K562 (cell line): ENCODE measurements around the gene SAP25. TPM values are rescaled to one million over a fixed set of nuclear protein-coding genes. Genes with fewer than 3 reads are reported as not detected.

Experiments
- EWSR1 ChIP-seq: fragments of 450-650 bp; IDR thresholded peaks from 2 replicates; pipeline ENCODE4 v1.6.1; 2018; ENCODE audit warnings: borderline replicate concordance, mild to moderate bottlenecking, low read depth, moderate library complexity; ENCODE audit not compliant: partially characterized antibody
- FOXA3 ChIP-seq, 2 experiments: fragments of 450-650 bp in 1 of 2; sonication (generic) in 1 of 2; formaldehyde crosslinking; IDR thresholded peaks in 1 of 2; conservative IDR thresholded peaks in 1 of 2; 2 replicates each; pipeline versions ENCODE4 v1.4.0 to v1.8.0; 2020 to 2022; ENCODE audit warnings: mild to moderate bottlenecking in 2 of 2, missing genetic modification reagents in 1 of 2
- L3MBTL2 ChIP-seq: fragments of 450-650 bp; IDR thresholded peaks from 2 replicates; pipeline ENCODE4 v1.6.1; 2016; ENCODE audit warnings: mild to moderate bottlenecking, moderate library complexity
- MCM3 ChIP-seq: fragments of 450-650 bp; IDR thresholded peaks from 2 replicates; pipeline ENCODE4 v1.6.1; 2016
- POLR2A ChIP-seq: fragments of 450-650 bp; conservative IDR thresholded peaks from 2 replicates; pipeline ENCODE4 v1.6.1; 2016
- SAP30 ChIP-seq: fragments of 200-600 bp; sonication (generic); IDR thresholded peaks from 2 replicates; pipeline ENCODE4 v1.6.1; 2012; ENCODE audit warnings: borderline replicate concordance, low read depth, mild to moderate bottlenecking, moderate library complexity, low read length, control low read depth, inconsistent platforms; ENCODE audit not compliant: insufficient read depth, poor library complexity, severe bottlenecking
- SIN3A ChIP-seq, 2 experiments: fragments of 150-350 bp in 1 of 2; IDR thresholded peaks; 2 replicates each; pipeline ENCODE4 v1.6.1; 2011 to 2016; ENCODE audit warnings: borderline replicate concordance in 2 of 2, low read depth in 2 of 2, low read length in 2 of 2, mild to moderate bottlenecking in 2 of 2, moderate library complexity in 2 of 2; ENCODE audit not compliant: control insufficient read depth in 1 of 2
- TRIM24 ChIP-seq, 2 experiments: fragments of 450-650 bp; IDR thresholded peaks; 2 replicates each; pipeline ENCODE4 v1.6.1; 2016
- ZBTB17 ChIP-seq: fragments of 450-650 bp; formaldehyde crosslinking; IDR thresholded peaks from 2 replicates; pipeline ENCODE4 v1.4.0; 2020; ENCODE audit warnings: mild to moderate bottlenecking
- polyA plus RNA-seq, 8 experiments: library from polyadenylated mRNA; depleted of rRNA in 4 of 8; stranded (reverse) in 5 of 8; unstranded in 3 of 8; fragments of >200 nt; fragmentation: Nextera tagmentation in 2 of 8; fragmentation: Illumina TruSeq in 1 of 8; extraction: Ambion mirVana in 2 of 8; extraction: Trizol in 1 of 8; gene quantifications; 2 replicates each; pipeline versions ENCODE4 v1.2.1 to v1.2.3, GENCODE V29; 2011 to 2014; ENCODE audit warnings: inconsistent platforms in 1 of 8, missing spikeins in 1 of 8
- total RNA-seq, 7 experiments: library from RNA; depleted of rRNA in 6 of 7; stranded (reverse); fragments of >200 nt in 6 of 7; fragmentation: Illumina TruSeq in 2 of 7; extraction: Trizol in 2 of 7; gene quantifications; 2 replicates each; pipeline versions ENCODE4 v1.2.1 to v1.2.3, GENCODE V29; 2011 to 2021; ENCODE audit warnings: low replicate concordance in 1 of 7
- TF ChIP-seq, protein P1 (sequence below), 2 experiments: fragments of 450-650 bp; IDR thresholded peaks; 2 replicates each; pipeline ENCODE4 v1.6.1; 2016
- TF ChIP-seq, protein P2 (sequence below): fragments of 200-800 bp; sonication (Bioruptor generic); IDR thresholded peaks from 2 replicates; pipeline ENCODE4 v1.6.1; 2017; ENCODE audit warnings: missing genetic modification characterization, missing compliant biosample characterization
- TF ChIP-seq, protein P3 (sequence below): sonication (generic); formaldehyde crosslinking; IDR thresholded peaks from 2 replicates; pipeline ENCODE4 v1.8.0; 2022; ENCODE audit warnings: missing genetic modification reagents, mild to moderate bottlenecking, borderline replicate concordance
- TF ChIP-seq, protein P4 (sequence below): sonication (generic); formaldehyde crosslinking; IDR thresholded peaks from 2 replicates; pipeline ENCODE4 v1.8.1; 2022; ENCODE audit warnings: missing genetic modification reagents
- TF ChIP-seq, protein P5 (sequence below): fragments of 250-450 bp; sonication (Bioruptor Pico); IDR thresholded peaks from 2 replicates; pipeline ENCODE4 v1.9.0; 2021; ENCODE audit warnings: mild to moderate bottlenecking
- TF ChIP-seq, protein P6 (sequence below): sonication (generic); formaldehyde crosslinking; IDR thresholded peaks from 2 replicates; pipeline ENCODE4 v1.8.0; 2022; ENCODE audit warnings: mild to moderate bottlenecking, missing genetic modification reagents
- TF ChIP-seq, protein P7 (sequence below), 2 experiments: fragments of 200-800 bp in 1 of 2; sonication (Bioruptor generic) in 1 of 2; sonication (generic) in 1 of 2; formaldehyde crosslinking in 1 of 2; IDR thresholded peaks in 1 of 2; conservative IDR thresholded peaks in 1 of 2; 2 replicates each; pipeline versions ENCODE4 v1.5.0 to v1.6.1; 2016 to 2020; ENCODE audit warnings: missing compliant biosample characterization in 1 of 2, missing genetic modification characterization in 1 of 2, missing genetic modification reagents in 1 of 2

The SAP25 gene
- total and polyA plus RNA-seq, 9 of the 15 experiments (the other 6 are each of a cell fraction or from before 2014, with no cell fraction given) = 0.13 to 5.3 (median 0.78) TPM; not detected in 1

DNA sequence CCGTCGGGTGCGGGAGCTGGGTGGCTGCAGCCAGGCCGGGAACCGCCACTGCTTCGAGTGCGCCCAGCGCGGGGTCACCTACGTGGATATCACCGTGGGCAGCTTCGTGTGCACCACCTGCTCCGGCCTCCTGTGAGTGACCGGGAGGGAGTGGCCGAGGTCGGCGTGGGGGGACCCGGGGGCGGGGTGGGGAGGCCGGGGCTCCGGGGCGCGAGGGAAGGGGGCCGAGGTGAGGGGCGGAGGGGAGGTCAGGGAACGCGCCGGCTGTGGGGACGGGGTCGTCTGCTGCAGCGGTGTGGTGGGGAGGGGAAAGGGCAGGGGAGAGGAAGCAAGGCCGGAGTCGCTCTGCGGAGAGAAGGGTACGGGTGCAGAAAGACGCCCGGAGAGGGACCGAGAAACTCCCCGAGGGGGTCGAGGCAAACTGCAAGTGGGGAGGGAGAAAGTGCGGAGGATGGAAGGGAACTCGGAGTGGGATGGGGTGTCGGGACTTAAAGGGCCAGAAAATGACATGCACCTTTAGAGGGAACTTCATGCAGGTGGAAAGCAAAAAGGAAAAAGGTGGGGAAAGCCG lies 34.2 kb downstream of the SAP25 start (continued):
- TF ChIP-seq SIN3A (IDR thresholded peaks at IDR 0.05; ENCODE audit: borderline replicate concordance in 2 of 2, control insufficient read depth in 1 of 2, low read depth in 2 of 2, low read length in 2 of 2) = no peak
- TF ChIP-seq, protein P1, sequence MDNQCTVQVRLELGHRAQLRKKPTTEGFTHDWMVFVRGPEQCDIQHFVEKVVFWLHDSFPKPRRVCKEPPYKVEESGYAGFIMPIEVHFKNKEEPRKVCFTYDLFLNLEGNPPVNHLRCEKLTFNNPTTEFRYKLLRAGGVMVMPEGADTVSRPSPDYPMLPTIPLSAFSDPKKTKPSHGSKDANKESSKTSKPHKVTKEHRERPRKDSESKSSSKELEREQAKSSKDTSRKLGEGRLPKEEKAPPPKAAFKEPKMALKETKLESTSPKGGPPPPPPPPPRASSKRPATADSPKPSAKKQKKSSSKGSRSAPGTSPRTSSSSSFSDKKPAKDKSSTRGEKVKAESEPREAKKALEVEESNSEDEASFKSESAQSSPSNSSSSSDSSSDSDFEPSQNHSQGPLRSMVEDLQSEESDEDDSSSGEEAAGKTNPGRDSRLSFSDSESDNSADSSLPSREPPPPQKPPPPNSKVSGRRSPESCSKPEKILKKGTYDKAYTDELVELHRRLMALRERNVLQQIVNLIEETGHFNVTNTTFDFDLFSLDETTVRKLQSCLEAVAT (IDR thresholded peaks at IDR 0.05) = no peak
- TF ChIP-seq, protein P2, sequence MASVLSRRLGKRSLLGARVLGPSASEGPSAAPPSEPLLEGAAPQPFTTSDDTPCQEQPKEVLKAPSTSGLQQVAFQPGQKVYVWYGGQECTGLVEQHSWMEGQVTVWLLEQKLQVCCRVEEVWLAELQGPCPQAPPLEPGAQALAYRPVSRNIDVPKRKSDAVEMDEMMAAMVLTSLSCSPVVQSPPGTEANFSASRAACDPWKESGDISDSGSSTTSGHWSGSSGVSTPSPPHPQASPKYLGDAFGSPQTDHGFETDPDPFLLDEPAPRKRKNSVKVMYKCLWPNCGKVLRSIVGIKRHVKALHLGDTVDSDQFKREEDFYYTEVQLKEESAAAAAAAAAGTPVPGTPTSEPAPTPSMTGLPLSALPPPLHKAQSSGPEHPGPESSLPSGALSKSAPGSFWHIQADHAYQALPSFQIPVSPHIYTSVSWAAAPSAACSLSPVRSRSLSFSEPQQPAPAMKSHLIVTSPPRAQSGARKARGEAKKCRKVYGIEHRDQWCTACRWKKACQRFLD = peak; percentile 54; the same call in 1 of the 2 replicates
- TF ChIP-seq, protein P3, sequence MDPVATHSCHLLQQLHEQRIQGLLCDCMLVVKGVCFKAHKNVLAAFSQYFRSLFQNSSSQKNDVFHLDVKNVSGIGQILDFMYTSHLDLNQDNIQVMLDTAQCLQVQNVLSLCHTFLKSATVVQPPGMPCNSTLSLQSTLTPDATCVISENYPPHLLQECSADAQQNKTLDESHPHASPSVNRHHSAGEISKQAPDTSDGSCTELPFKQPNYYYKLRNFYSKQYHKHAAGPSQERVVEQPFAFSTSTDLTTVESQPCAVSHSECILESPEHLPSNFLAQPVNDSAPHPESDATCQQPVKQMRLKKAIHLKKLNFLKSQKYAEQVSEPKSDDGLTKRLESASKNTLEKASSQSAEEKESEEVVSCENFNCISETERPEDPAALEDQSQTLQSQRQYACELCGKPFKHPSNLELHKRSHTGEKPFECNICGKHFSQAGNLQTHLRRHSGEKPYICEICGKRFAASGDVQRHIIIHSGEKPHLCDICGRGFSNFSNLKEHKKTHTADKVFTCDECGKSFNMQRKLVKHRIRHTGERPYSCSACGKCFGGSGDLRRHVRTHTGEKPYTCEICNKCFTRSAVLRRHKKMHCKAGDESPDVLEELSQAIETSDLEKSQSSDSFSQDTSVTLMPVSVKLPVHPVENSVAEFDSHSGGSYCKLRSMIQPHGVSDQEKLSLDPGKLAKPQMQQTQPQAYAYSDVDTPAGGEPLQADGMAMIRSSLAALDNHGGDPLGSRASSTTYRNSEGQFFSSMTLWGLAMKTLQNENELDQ (CRISPR knock-in tag) = no peak
- TF ChIP-seq, protein P4, sequence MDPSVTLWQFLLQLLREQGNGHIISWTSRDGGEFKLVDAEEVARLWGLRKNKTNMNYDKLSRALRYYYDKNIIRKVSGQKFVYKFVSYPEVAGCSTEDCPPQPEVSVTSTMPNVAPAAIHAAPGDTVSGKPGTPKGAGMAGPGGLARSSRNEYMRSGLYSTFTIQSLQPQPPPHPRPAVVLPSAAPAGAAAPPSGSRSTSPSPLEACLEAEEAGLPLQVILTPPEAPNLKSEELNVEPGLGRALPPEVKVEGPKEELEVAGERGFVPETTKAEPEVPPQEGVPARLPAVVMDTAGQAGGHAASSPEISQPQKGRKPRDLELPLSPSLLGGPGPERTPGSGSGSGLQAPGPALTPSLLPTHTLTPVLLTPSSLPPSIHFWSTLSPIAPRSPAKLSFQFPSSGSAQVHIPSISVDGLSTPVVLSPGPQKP (CRISPR knock-in tag) = no peak
- no peak for TF ChIP-seq ZBTB17 (CRISPR knock-in tag)
- TF ChIP-seq MCM3 = no peak
- TF ChIP-seq, protein P5, sequence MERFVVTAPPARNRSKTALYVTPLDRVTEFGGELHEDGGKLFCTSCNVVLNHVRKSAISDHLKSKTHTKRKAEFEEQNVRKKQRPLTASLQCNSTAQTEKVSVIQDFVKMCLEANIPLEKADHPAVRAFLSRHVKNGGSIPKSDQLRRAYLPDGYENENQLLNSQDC (CRISPR knock-in tag) = no peak
- TF ChIP-seq POLR2A = no peak
- TF ChIP-seq, protein P6, sequence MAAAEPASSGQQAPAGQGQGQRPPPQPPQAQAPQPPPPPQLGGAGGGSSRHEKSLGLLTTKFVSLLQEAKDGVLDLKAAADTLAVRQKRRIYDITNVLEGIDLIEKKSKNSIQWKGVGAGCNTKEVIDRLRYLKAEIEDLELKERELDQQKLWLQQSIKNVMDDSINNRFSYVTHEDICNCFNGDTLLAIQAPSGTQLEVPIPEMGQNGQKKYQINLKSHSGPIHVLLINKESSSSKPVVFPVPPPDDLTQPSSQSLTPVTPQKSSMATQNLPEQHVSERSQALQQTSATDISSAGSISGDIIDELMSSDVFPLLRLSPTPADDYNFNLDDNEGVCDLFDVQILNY (CRISPR knock-in tag) = no peak
- TF ChIP-seq L3MBTL2 = no peak
- TF ChIP-seq FOXA3 (CRISPR knock-in tag; conservative IDR thresholded peaks at IDR 0.05 in 1 of 2, IDR thresholded peaks at IDR 0.05 in 1 of 2) = 0 out of 4 replicates have a peak, but pooled peaks of 1 of the 2 experiments have one; percentile 45
- no peak for TF ChIP-seq SAP30
- TF ChIP-seq EWSR1 = no peak
- TF ChIP-seq TRIM24 (IDR thresholded peaks at IDR 0.05) = no peak
- TF ChIP-seq, protein P7, sequence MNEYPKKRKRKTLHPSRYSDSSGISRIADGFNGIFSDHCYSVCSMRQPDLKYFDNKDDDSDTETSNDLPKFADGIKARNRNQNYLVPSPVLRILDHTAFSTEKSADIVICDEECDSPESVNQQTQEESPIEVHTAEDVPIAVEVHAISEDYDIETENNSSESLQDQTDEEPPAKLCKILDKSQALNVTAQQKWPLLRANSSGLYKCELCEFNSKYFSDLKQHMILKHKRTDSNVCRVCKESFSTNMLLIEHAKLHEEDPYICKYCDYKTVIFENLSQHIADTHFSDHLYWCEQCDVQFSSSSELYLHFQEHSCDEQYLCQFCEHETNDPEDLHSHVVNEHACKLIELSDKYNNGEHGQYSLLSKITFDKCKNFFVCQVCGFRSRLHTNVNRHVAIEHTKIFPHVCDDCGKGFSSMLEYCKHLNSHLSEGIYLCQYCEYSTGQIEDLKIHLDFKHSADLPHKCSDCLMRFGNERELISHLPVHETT (CRISPR knock-in tag; conservative IDR thresholded peaks at IDR 0.05 in 1 of 2, IDR thresholded peaks at IDR 0.05 in 1 of 2) = no peak
